ENCODE results near the gene TWF1.
A peak's percentile ranks its signal among the peaks of the same experiment; 100 is the strongest.
"Not testable (repeated sequence)": the region's sequence is repeated elsewhere in the genome, so short reads cannot be mapped to it uniquely, and the experiment has no call there.

TWF1 gene

GRCh38 chr12:43805149-43805859 lies 813 bp downstream of the TWF1 start:
- DNase-seq (ENCODE audit: low read depth in 2 of 2) = no peak

DNA sequence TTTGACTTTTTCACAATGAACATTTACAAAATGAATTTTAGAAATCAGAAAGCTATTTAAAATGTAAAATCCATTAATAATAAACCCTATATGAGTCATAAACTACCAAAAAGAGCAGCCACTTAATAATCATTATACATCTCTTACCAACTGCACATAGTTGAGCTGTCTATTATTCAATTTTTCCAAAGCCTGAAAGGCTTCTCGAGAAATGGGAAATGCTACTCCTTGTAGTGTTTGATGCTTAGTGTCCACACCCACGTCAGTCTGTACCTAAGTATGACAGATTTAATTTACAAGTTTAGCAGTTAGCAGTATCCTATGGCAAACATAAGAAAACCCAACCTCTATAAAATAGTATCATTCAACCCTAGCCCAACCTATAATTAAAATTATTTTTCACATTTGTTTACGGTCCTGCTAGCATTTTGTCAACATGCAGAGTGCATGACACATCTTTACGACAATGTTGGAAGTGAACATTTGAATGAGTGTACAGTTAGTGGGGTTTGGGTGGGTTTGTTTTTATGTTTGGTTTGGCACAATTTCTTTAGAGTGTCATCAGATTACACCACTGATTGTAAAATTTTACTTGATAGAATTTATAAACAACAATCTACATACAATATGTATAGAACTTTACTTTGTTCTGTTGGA lies 8.4 kb downstream of the TWF1 start:
- no peak for DNase-seq (ENCODE audit: low read depth in 2 of 2)

DNA sequence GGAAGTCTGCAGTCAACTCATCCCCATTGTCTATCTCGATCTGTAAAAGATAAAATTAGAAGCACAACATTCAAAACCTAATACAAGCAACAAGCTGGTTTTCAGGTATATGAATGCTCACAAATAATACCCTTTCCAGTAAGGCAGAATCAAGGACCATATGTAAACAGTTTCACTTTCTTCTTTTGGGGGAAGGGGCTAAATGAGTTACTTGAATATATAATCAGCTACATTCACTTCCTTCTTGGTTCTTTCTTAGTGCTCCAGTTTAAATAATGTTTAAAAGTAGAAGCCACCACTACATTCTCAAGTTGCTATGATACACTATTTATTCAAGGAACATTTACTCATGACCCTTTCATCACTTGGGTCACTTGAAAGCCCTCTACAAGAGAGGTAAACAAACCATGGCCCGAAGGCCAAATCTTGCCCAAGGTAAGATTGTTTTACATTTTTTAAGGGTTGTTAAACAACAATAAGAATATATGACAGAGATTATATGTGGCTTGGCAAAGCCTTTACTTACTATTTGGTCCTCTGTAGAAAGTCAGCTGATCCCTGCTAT lies 10.3 kb downstream of the TWF1 start:
- no peak for DNase-seq (ENCODE audit: low read depth in 2 of 2)

DNA sequence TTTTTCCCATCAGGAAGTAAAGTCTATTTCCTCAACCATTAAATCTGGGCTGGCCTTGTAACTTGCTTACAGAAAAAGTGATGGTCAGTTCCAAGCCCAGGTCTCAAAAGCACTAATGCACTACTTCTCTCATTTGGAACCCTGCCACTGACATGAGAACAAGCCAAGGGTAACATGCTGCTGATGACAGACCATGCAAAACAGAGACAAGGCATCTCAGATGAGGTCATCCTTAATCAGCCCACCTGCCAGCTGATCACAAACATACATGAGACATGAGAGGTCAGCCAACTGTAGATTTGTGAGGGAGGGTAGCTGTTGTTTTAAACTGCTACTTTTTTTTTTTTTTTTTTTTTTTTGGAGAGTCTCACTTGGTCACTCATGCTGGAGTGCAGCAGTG lies 16.2 kb downstream of the TWF1 start:
- no peak for DNase-seq (ENCODE audit: low read depth in 2 of 2)

- DNase-seq (ENCODE audit: low read depth in 2 of 2) = no peak
These were observed 19.0 kb downstream of the TWF1 start for GRCh38 chr12:43786899-43787693.

- no peak for DNase-seq (ENCODE audit: low read depth in 2 of 2)
These were observed 29.6 kb downstream of the TWF1 start for GRCh38 chr12:43776498-43776897.

GRCh38 chr12:43766291-43766690 lies 39.8 kb downstream of the TWF1 start:
- no peak for DNase-seq (ENCODE audit: low read depth in 2 of 2)

- no peak for DNase-seq (ENCODE audit: low read depth in 2 of 2)
These were observed 41.6 kb downstream of the TWF1 start for GRCh38 chr12:43764528-43764927.

DNA sequence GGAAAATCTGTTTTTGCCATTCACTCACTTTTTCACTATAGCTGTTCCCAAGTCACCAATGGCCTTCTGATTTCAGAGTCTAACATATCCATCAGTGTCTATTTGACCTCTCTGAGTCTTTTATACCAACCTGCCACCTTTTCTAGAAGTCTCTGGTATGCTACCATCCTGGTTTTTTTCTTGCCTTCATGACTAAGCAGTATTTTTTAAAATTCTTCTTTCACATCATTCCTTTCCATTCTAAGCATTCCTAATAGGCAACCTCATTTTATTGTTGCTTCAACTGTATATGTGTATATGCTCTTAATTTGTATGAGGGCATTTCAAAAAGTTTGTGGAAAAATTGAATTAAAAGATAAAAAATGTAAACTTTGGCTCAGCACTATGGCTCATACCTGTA lies 42.3 kb downstream of the TWF1 start:
- no peak for DNase-seq (ENCODE audit: low read depth in 2 of 2)

DNA sequence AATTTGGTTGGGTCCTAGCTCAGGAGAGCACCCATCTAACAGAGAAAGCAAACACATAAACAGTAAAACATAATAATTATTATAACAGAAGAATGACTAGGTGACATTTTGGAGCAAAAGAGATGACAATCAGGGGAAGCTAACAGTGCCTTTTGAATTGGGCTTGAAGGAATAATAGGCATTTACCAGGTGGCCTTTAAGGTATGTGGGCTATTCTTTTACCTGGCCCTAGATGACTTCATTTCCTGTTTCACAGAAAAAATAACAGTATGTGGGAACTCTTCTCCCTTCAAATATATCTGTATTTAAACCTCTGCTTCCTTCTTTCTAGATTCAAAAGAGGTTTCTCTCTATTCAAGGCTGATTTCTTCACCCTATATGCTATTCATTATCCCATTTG lies 43.5 kb downstream of the TWF1 start:
- no peak for DNase-seq (ENCODE audit: low read depth in 2 of 2)

DNA sequence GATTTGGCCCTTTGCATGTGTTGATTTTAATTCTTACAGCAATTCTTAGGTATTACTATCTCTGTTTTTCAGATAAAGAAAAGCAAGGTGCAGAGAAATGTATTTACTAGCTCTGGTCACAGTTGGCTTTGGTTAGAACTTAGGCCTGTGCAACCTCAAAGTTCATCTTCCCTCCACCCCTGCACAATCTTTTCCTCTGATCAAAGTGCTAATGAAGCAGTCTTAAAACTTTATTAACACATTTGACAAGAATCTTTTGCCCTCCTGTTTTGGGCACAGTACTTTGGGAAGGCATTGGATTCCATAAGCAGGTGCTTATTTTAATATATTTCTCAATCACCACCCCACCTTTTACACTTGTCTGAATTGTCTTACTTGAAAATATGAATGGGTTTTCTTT lies 44.6 kb downstream of the TWF1 start:
- no peak for DNase-seq (ENCODE audit: low read depth in 2 of 2)

DNA sequence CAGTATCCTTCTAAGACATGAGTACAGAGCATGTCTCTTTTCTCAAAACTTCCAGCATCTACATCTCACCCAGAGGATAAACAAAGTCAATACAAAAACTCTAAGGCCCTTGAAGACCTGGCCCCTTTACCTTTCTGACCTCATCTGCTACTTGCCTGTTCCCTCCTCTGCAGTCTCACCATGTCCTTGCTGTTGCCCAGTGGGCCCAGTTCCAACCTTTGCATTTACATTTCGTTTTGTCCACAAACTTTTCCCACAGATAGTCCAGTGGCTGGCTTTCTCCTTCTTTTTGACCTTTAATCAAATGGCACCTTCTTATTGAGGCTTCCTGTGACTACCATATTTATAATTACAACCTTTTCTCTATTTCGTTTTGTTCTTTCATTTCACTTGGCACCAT lies 45.7 kb downstream of the TWF1 start:
- no peak for DNase-seq (ENCODE audit: low read depth in 2 of 2)

DNA sequence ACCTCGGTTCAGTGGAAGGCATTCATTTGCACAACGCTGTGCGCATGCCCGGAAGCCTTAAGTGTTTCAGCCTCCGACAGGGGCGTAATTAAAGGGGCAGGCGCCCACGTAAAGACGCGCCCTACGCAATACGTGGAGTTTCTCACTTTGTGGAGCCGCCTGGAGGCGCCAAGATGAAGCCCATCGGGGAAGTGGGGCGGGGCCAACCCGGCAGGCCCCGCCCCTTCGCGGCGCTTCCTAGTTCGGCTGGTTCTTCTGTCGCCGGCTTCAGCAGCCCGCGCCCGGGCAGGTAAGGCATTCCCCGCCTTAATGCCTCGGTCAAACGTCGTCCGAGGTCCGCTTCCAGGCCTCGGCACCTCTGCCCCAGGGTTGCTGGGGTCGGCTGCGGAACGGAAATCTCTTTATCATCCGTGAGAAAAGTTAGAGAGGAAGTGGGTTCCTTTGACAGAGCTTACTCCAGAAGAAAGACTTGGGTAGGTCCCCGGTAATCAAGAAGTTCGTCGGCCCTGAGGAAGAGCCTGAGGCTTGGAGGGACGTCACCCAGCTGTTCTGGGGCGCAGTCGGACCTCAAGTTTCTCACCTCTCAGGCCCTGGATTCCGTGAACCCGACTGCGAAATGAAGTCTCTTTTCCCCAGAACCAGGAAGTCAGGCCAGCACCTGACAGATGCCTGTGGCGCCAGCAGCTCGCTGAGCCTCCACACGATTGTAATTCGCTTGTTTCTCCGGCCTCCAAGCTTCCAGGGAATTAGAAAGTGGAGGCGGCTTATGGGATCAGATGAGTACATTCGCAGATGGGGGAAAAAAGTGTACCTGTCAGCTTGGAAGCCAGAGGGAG lies 47.2 kb downstream of the TWF1 start, which contains the start of the genes IRAK4 and PUS7L:
Gene IRAK4 (plus strand): TSS at position 224 of the 836 bp plus-strand sequence. CDS start 9,161 bp downstream, outside the sequence.
Gene PUS7L (minus strand): TSS at position 63 of the 836 bp plus-strand sequence. CDS start 3,545 bp downstream, outside the sequence.
- DNase-seq (ENCODE audit: low read depth in 2 of 2) = peak; percentile 90 to 91

DNA sequence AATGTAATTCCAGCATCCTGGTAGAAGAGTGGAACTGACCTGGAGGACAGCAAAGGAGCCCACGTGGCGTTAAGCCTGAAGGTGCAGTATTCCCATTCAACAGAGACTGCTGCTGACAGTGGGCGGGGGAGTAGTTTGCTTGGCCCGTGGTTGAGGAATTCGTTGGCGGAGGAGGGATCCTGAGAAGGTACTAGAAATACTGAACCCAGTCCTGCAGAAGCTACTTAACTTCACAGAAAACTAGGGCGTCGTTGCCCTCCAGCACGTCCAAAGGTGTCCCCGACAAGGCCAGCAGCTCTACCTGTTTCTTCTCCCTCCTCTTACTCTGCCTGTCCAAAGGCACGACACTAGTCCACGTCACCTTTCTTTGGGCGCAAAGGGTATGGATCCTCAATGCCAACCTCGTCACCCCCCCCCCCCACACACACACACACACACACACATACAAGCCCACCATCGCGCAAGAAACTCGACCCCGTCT lies 47.8 kb downstream of the TWF1 start:
- peak in 1 of 2 donors; percentile 2 for DNase-seq (ENCODE audit: low read depth in 2 of 2)

DNA sequence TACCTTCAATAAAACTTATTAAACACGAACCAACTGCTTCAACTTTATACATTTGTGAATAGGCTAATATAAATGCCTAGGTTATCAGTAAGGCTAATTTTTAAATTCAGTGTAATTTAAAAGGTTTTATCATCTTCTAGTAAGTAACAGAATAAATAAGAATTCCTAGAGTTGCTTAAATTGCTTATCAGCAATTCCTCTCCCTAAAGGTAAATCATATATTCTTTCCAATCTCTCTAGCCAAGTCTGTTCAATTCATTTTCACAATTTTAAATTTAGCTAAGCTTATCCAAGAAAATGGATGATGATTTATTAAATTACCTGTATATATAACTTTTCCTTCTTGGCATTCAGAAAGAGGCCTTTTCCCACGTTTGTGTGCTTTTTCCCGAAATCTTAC lies 52.1 kb downstream of the TWF1 start:
- DNase-seq (ENCODE audit: low read depth in 2 of 2) = no peak

DNA sequence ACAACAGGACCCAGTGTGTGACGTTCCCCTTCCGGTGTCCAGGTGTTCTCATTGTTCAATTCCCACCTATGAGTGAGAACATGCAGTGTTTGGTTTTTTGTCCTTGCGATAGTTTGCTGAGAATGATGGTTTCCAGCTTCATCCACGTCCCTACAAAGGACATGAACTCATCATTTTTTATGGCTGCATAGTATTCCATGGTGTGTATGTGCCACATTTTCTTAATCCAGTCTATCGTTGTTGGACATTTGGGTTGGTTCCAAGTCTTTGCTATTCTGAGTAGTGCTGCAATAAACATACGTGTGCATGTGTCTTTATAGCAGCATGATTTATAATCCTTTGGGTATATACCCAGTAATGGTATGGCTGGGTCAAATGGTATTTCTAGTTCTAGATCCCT lies 54.8 kb downstream of the TWF1 start:
- not testable (repeated sequence) for DNase-seq (ENCODE audit: low read depth in 2 of 2)

- no peak for DNase-seq (ENCODE audit: low read depth in 2 of 2)
These were observed 55.3 kb downstream of the TWF1 start for GRCh38 chr12:43750814-43751213.

GRCh38 chr12:43749016-43749415 lies 57.1 kb downstream of the TWF1 start:
- DNase-seq (ENCODE audit: low read depth in 2 of 2) = no peak

- DNase-seq (ENCODE audit: low read depth in 2 of 2) = no peak
These were observed 61.3 kb downstream of the TWF1 start for GRCh38 chr12:43744826-43745225.
